Adipose tissue (tissue), 3 donors: Measurements from ENCODE around the gene SEMA4D. TPM values are rescaled to one million over a fixed set of nuclear protein-coding genes. Genes with fewer than 3 reads are reported as not detected.
"Not testable (repeated sequence)": the region's sequence is repeated elsewhere in the genome, so short reads cannot be mapped to it uniquely, and the experiment has no call there.

ENCODE experiments used
- H3K27ac ChIP-seq: one replicate; pipeline ENCODE4 v1.5.1; 2013; ENCODE audit warnings: low read depth, low read length
- WGBS, 3 donors: extraction: QIAGEN DNeasy Blood & Tissue Kit; methylation state at CpG; one replicate each; pipeline ENCODE4 v1.1.7; 2013; 5-methylcytosine and 5-hydroxymethylcytosine counted together
- polyA plus RNA-seq, 3 donors: library from polyadenylated mRNA; stranded (reverse); fragments of 200-250 nt; gene quantifications; one replicate each; pipeline ENCODE4 v1.2.3, GENCODE V29; 2013
- donor health status: healthy with polysubstance abuse.
- donor health status: Bipolar disorder and iron deficiency.
- donor health status: healthy.

Gene SEMA4D
- polyA plus RNA-seq, 3 donors, result 3.1 to 4.9 (median 4.1) TPM

DNA sequence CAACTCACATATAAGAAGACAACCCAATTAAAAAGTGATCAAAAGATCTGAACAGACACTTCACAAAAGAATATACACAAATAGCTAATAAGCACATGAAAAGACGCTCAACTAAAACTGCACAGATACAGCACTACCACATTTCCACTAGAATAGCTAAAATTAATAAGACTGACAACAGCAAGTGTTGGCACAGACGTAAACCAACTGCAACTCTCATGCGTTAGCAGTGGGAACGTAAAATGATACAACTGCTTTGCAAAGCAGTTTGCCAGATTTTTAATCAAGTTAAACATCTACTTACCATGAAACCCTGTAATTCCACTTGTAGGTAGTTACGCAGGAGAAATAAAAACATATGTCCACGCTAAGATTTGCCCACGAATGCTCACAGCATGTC is 9.0 kb downstream of the SEMA4D start:
- H3K27ac ChIP-seq, result no peak overlapping the region
- WGBS, 3 donors, result 88 to 96% (median 94%) methylated on average over 7 of the region's 7 CpGs

- 90 to 98% (median 94%) methylated on average over 5 of the region's 5 CpGs for WGBS, 3 donors
- no peak overlapping the region for H3K27ac ChIP-seq
These were observed 9.8 kb downstream of the SEMA4D start for GRCh38 chr9:89488131-89488530.

GRCh38 chr9:89486681-89487080 is 11.2 kb downstream of the SEMA4D start:
- no peak overlapping the region for H3K27ac ChIP-seq

- H3K27ac ChIP-seq, result no peak overlapping the region
- WGBS, 3 donors, result 82 to 88% (median 88%) methylated on average over 6 of the region's 6 CpGs
These were observed 13.2 kb downstream of the SEMA4D start for GRCh38 chr9:89484475-89485404.

GRCh38 chr9:89483592-89484474 is 14.1 kb downstream of the SEMA4D start:
- WGBS, 3 donors, result 46 to 83% (median 52%) methylated on average over 18 of the region's 18 CpGs
- no peak overlapping the region for H3K27ac ChIP-seq

GRCh38 chr9:89482901-89483361 is 15.0 kb downstream of the SEMA4D start:
- H3K27ac ChIP-seq, result no peak overlapping the region
- 86 to 91% (median 89%) methylated on average over 9 of the region's 9 CpGs for whole genome bisulfite sequencing, 3 donors

GRCh38 chr9:89482056-89482851 is 15.7 kb downstream of the SEMA4D start:
- 55 to 71% (median 65%) methylated on average over 15 of the region's 15 CpGs for WGBS, 3 donors
- H3K27ac ChIP-seq, result no peak overlapping the region

GRCh38 chr9:89481538-89481915 is 16.4 kb downstream of the SEMA4D start:
- H3K27ac ChIP-seq, result no peak overlapping the region
- WGBS, 3 donors, result 87 to 90% (median 88%) methylated on average over 11 of the region's 11 CpGs

DNA sequence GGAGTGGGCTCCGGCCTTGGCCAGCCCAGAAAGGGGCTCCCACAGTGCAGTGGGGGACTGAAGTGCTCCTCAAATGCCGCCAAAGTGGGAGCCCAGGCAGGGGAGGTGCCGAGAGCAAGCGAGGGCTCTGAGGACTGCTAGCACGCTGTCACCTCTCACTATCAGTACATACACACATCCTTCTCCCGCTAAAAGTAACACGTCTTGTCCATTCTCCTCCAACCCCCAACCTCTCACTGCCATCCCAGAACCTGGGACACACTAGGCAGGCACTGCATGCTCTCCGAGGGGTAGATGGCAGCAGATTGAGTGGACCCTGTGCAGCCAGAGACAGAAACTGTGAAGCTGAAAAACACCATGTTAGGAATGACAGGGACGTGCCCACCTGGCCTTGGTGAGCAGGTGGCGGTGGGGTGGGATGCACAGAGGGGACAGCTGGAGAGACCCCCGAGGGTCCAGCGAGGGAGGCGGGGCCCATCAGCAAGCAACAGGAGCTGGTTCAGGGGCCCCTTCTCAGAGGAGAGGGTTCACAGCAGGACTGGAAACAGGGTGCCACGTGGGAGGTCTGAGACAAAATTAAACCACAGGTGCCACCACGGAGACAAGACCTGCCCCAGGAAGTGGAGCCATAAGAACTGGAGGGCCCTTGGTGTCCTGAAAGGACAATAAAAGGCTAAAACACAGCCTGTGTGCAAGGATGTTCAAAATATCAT is 16.9 kb downstream of the SEMA4D start:
- no peak overlapping the region for H3K27ac ChIP-seq
- 76 to 92% (median 76%) methylated on average over 15 of the region's 15 CpGs for WGBS, 3 donors

GRCh38 chr9:89480372-89480771 is 17.5 kb downstream of the SEMA4D start:
- WGBS, 3 donors, result 94 to 97% (median 95%) methylated on average over 12 to 27 of the region's 27 CpGs
- H3K27ac ChIP-seq, result not testable (repeated sequence)

DNA sequence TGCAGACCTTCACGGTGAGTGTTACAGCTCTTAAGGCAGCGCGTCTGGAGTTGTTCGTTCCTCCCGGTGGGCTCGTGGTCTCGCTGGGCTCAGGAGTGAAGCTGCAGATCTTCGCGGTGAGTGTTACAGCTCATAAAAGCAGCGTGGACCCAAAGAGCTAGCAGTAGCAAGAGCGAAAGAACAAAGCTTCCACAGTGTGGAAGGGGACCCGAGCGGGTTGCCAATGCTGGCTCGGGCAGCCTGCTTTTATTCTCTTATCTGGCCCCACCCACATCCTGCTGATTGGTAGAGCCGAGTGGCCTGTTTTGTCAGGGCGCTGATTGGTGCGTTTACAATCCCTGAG is 18.3 kb downstream of the SEMA4D start:
- H3K27ac ChIP-seq, result not testable (repeated sequence)
- 86 to 91% (median 90%) methylated on average over 8 to 16 of the region's 17 CpGs for WGBS, 3 donors

DNA sequence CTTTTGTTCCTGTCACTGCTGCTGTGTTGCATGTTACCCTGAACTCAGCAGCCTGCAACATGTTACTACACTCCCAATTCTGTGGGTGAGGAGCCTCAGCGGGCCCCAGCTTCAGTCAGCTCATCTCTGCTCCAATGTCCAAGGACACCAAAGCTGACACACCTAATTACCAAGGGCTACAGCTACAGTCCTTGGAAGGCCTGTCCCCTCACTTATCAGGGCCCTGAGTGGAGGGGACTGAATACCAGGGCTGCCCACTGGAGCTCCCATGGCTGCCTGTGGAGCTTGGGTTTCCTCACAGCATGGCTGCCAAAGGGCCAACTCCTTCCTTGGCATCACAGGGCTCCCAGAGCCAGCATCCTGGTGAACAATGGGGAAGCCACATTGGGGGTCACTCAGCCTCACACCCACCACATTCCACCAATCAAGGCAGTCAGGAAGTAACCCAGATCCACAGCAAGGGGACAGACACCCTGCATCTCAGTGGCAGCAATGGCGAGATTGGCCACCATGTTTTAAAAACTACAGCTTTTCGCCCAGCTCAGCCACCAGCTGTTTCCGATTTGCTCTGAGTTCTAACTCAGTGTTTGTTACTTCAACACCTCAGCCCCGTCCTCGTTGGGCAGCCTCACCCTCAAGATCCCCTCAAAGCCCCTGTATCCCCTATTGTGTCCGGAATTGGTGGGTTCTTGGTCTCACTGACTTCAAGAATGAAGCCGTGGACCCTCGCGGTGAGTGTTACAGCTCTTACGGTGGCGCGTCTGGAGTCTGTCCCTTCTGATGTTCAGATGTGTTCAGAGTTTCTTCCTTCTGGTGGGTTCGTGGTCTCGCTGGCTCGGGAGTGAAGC is 18.9 kb downstream of the SEMA4D start:
- no peak overlapping the region for H3K27ac ChIP-seq

DNA sequence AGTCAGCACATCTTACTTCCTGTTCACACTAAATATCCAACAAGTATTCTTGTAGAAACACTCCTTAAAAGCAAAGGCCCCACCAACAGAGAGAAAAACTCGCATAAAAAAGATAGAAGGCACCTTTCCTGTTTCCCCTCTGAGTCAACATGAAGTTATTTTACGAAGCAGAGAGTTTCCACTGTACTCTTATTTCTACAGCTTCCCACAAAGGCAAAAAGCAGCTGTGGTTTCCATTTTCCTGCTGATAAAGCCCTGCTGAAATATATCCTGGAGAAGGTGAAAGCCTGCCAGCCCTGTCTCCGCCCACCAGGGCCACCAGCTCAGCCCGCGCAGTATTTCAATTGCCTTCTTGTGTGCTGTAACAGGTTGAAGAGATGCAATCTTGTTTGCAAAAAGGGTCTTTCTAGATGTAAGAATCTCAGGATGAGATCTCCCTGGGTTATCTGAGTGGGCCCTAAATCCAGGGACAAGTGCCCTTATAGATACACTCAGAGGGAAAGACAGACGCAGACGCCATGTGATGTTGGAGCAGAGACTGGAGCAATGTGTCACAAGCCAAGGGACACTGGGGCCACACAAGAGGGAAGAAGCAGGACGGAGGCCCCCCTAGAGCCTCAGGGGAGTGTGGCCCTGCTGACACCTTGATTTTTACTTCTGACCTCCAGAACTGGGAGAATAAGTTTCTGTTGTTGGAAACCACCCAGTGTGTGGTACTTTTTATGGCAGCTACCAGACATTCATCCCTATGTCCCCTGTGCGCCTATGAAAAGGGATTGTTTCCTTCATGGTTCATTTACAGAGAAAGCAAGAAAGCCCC is 19.9 kb downstream of the SEMA4D start:
- 37 to 59% (median 39%) methylated on average over 9 of the region's 9 CpGs for WGBS, 3 donors
- H3K27ac ChIP-seq, result no peak overlapping the region

More for the DNA sequence above, 18.9 kb downstream of the SEMA4D start:
- 88 to 94% (median 89%) methylated on average over 14 to 16 of the region's 16 CpGs for WGBS, 3 donors

- H3K27ac ChIP-seq, result no peak overlapping the region
- 38 to 78% (median 49%) methylated on average over 7 of the region's 7 CpGs for WGBS, 3 donors
These were observed 20.5 kb downstream of the SEMA4D start for GRCh38 chr9:89477384-89477783.

- H3K27ac ChIP-seq, result no peak overlapping the region
- WGBS, 3 donors, result 90 to 91% (median 90%) methylated on average over 7 of the region's 7 CpGs
These were observed 21.4 kb downstream of the SEMA4D start for GRCh38 chr9:89476546-89476945.

DNA sequence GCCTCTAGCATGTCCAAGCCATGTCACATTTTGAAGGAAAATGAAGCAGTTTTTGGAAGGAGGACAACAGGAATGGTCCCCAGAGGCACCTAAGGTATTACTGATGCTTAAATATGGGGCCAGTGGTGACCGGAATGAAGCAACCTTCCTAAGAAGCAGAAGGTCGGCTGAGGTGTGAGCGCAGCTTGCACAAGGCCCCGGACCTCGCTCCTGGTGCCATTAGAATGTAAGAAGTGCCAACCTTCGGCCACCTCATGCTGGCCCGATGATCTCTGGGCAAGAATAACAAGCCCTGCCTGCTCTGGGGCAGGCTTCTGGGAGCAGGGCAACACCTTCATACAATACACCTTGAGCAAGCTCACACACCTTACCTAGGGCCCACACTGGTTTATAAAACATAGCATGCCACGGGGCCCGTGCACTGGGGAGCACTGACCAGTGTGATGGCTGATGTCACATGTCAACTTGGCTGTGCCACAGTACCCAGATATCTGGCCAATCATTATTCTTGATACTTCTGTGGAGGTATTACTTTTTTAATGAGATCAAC is 21.9 kb downstream of the SEMA4D start:
- 88 to 95% (median 90%) methylated on average over 9 of the region's 9 CpGs for WGBS, 3 donors
- no peak overlapping the region for H3K27ac ChIP-seq
